GM21360 (cell line): ENCODE results near the gene SUPT4H1.
"Not testable (repeated sequence)": the region's sequence is repeated elsewhere in the genome, so short reads cannot be mapped to it uniquely, and the experiment has no call there.

Experiments used
- ATAC-seq: cut with Tn5 transposase; IDR thresholded peaks from one replicate; pipeline ENCODE4 v1.9.1; 2021; ENCODE audit warnings: mild to moderate bottlenecking, moderate library complexity; ENCODE audit not compliant: unreplicated experiment

The SUPT4H1 gene

DNA sequence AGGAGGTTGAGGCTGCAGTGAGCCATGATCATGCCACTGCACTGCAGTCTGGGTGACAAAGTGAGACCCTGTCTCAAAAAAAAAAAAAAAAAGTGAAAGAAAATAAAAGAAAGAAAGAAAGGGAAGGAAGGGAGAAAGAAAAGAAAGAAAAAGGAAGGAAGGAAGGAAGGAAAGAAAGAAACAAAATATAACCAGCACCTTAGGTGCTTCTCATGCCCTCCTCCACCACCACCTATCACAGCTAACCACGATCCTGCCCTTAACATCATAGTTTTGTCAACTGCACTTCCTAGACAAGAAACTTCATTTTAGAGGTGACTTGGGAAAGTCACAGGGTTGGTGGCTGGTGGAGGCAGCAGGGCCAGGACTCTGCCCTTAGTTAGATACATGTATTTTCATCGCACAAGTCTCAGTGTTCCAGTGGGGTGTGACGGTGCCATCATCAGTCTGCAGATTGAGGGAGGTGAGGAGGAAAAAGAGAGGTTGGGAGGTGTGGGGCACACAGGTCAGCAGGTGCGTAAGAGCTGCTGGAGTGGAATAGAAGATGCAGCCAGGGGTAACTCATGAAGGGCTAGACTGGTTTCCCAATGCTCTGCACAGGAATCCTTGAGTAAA is 10.0 kb downstream of the SUPT4H1 start:
- ATAC-seq: no peak

GRCh38 chr17:58341136-58341860 is 10.7 kb downstream of the SUPT4H1 start:
- ATAC-seq: not testable (repeated sequence)

- no peak for ATAC-seq
These were observed 11.6 kb downstream of the SUPT4H1 start for GRCh38 chr17:58340405-58340876.

- no peak for ATAC-seq
These were observed 12.1 kb downstream of the SUPT4H1 start for GRCh38 chr17:58339755-58340404.

- ATAC-seq: peak; percentile 26
These were observed 12.9 kb downstream of the SUPT4H1 start for GRCh38 chr17:58338841-58339754.

GRCh38 chr17:58338454-58338840 is 13.6 kb downstream of the SUPT4H1 start:
- ATAC-seq: no peak

- ATAC-seq: peak; percentile 59
These were observed 14.2 kb downstream of the SUPT4H1 start for GRCh38 chr17:58337600-58338453.

- ATAC-seq: no peak
These were observed 14.8 kb downstream of the SUPT4H1 start for GRCh38 chr17:58337210-58337599.

DNA sequence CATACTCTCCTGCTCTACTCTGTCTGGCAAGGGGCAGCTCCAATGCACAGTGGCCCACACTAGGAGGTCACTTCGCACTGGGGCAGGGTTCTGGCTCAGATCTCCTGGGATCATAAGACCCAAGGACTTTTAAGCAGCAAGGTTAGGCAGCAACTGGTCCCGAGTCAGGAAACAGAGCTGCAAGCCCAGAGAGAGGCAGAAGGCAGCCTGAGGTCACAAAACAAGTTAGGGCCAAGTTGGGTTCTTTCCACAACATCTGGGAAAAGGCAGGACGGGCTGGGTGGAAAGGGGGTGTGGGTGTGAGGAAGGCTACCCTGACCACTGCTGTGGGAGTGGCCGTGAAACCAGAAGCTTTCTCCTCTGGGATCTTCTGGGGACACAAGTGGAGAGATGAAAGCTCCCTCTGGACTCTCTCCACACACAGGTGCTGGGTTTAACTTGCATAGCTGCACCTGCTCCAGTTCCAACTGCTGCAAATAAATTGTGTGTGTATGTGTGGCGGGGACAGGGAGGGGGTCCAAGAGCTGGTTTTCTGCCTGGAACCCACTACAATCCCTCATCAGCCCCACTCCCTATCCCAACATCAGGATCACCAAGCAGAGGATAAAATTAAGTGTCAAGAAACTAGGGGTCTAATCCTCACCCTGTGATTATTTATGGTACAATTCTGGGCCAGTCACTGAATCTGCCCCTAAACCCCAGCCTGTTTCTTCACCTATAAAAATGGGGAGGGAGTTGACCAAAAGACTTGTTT is 15.4 kb downstream of the SUPT4H1 start:
- ATAC-seq: no peak

- ATAC-seq: no peak
These were observed 16.1 kb downstream of the SUPT4H1 start for GRCh38 chr17:58335779-58336455.

DNA sequence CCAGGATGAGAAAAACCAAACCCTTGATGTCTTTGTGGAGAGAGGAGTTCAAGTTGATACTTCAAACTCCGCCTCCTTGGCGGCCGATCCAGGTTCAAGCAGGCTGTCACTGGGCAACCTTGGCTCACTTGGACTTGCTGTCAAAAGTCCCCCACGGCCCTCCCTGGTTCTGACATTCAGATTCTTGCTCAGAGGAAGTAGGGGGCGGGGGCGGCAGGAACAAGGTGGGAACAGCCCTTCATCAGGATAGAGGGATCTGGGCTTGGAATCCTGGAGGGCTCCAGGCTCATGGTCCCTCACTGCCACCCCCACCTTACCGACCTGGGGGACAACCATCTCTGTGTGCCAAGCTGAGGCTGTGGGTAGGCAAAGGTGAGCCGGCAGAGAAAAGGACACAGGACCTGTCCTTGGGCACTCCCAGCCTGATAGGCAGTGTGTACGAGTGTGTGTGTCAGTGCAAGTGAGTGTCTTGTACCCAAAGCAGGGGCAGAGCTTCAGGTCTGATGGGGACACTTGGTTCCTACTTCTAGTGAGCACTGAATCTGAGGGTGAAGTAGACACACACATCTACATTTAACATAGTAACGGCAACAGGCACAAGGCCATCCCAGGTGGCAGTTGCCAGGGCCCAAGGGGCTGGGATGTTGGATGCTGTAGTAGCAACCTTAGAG is 16.8 kb downstream of the SUPT4H1 start:
- no peak for ATAC-seq

DNA sequence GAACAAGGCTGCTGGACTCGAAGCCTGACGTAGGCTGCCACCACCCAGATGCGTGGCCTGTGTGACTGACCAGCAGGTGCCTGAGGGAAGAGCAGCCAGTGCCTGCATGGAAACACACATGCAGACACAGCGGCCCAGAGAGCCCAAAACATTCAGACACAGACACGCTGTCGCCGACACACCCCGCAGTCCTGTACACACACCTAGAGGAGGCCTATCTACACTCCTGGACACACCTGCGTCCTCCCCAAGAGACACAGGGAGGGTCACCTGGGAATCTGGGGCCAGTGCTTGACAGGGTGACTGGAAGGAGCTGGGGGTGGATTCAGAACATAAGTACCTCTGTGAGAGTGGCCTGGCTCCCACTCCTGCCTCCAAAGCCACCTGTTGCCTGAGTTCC is 17.3 kb downstream of the SUPT4H1 start:
- ATAC-seq: no peak

- no peak for ATAC-seq
These were observed 17.7 kb downstream of the SUPT4H1 start for GRCh38 chr17:58334256-58334655.

- no peak for ATAC-seq
These were observed 18.2 kb downstream of the SUPT4H1 start for GRCh38 chr17:58333736-58334207.

DNA sequence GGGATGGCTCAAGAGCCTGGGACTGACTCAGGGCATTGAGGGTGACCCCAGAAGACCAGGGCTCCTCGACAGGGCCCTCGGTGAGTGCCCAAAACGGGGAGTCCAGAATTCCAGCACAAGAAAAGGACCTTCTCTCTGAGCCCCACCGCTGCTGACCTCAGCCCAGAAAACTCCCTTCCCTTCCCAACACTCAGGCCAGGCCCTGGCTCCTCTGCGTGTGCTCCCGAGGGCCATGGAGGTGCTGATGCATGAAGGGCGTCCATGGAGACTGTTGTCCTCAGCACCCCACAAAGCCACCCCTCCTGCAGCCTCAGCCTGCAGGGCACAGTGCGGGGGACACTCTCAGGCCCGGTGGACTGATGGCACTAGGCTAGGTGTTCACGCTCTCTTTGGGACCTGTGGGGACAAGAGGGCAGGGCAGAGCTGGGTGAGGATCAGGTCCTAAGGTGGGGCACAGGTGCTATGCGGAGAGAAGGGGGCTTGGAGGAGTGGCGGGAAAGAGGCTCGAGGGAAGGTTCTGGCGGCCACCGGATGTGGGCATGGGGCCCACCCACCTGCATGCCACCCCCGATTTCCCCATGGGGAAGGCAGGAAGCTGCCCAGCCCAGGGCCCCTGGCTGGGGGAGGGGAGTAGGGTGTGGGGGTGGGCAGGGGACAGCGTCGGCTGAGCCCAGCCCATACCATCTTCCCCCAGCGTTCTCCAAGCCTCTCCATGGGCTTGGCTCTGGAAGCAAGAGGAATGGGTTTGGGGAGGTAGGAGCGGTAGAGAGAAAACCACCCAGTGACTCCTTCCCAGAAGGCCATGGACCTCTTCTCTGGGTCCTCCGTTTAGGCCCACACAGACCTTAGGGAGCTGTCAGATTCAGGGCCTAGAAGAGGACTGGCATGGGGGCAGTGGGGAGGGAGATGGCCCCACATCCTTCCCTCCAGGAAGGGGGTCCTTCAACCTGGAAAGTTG is 18.9 kb downstream of the SUPT4H1 start:
- no peak for ATAC-seq

GRCh38 chr17:58331815-58332777 is 19.9 kb downstream of the SUPT4H1 start:
- ATAC-seq: no peak
